ENCODE results near the gene SPECC1. TPM values are rescaled to one million over a fixed set of nuclear protein-coding genes. Genes with fewer than 3 reads are reported as not detected.

Gene SPECC1
- total and polyA plus RNA-seq, 10 of the 15 experiments (the other 5 are each of a cell fraction or from before 2014, with no cell fraction given) = 6.4 to 40.6 (median 23.9) TPM

DNA sequence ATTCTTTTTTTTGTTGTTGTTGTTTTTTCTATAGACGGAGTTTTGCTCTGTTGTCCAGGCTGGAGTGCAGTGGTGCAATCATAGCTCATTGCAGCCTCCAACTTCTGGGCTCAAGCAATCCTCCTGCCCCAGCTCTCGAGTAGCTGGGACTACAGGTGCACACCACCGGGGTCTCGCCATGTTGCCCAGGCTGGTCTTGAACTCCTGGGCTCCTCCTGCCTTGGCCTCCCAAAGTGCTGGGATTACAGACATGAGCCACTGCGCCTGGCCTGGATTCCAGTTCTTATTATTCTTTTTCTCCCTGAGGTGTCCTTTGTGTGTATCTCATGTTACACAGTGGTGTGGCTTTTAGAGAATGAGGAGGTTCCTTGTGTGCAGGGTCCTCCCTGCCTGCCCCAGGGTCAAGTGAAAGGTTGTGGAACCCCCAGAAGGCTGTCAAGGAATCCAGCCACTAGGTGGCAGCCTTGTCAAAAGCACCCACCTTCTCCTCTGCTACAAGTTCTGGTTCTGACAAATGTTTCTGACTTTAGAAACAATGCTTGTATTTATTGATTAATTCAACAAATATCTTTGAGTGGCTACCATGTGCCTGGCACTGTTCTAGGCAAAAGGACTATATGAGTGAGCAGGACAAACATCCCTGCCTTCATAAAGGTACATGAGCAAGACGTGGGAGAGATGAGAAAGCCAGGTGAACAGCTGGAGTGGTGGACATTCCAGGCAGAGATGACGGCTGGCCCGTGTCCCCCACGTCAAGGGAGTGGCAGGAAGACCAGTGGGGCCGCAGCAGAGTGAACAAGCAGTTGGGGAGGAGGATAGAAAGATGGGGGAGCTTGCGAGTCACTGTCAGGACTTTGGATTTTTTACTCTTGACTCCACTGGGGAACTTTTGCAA is 112.4 kb downstream of the SPECC1 start (continued):
- TF ChIP-seq ZNF592 (IDR thresholded peaks at IDR 0.05) (no peak), SUPT20H (IDR thresholded peaks at IDR 0.05; ENCODE audit: borderline replicate concordance, control insufficient read depth, low read depth, low read length) (no peak), SRF (IDR thresholded peaks at IDR 0.05; ENCODE audit: low read depth in 2 of 2, low read length in 2 of 2) (no peak), STAT1 (conservative IDR thresholded peaks at IDR 0.05) (no peak), SMARCA5 (IDR thresholded peaks at IDR 0.05) (no peak), FOS (IDR thresholded peaks at IDR 0.05; ENCODE audit: borderline replicate concordance, extremely low read depth, insufficient read length) (no peak), YY1 (IDR thresholded peaks at IDR 0.05; ENCODE audit: low read depth, low read length) (peak; percentile 57; the same call in 1 of the 2 replicates)
